Hematopoietic multipotent progenitor cell treated with erythropoietin and hydrocortisone succinate and interleukin-3 and kit ligand, for 17 days (in vitro differentiated cells): ENCODE data around the gene FOXP1.
"Not testable (repeated sequence)": the region's sequence is repeated elsewhere in the genome, so short reads cannot be mapped to it uniquely, and the experiment has no call there.

ENCODE experiments used
- DNase-seq: peaks from one replicate; pipeline ENCODE4 v3.0.0-alpha.2; 2015; ENCODE audit warnings: low spot score

FOXP1 gene

DNA sequence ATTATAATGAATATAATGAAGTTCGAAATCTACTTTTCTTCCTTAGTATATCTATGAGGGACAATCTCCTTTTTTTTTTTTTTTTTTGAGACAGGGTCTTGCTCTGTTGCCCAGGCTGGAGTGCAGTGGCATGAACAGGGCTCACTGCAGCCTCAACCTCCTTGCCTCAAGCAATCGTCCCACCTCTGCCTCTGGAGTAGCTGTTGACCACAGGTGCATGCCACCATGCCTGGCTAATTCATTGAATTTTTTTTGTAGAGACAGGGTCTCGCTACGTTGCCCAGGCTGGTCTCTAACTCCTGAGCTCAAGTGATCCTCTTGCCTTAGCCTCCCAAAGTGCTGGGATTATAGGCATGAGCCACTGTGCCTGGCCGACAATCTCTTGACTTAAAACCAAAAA is 607.5 kb downstream of the FOXP1 start:
- not testable (repeated sequence) for DNase-seq

- DNase-seq, result no peak
These were observed 608.8 kb downstream of the FOXP1 start for GRCh38 chr3:70974747-70975146.

- DNase-seq, result no peak
These were observed 610.0 kb downstream of the FOXP1 start for GRCh38 chr3:70973558-70973957.

- no peak for DNase-seq
These were observed 610.7 kb downstream of the FOXP1 start for GRCh38 chr3:70972855-70973254.

- DNase-seq, result no peak
These were observed 612.6 kb downstream of the FOXP1 start for GRCh38 chr3:70970952-70971351.

DNA sequence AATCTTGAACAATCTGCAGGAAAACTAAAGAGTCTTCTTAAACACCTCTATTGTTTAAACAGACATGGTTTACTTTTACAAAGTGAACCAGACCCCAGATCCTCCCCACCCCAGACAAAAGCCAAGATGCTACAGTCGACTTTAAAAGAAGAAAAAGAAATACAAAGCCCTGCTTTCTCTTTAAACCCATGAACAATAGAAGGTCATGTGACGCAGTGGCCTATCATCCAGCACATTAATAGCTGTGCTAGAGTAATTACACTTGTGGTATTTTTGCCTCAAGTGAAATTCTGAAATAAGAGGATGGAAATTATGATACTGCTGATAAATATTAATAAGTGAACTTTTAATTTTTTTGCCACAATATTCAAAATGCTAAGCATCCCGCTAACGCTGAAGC is 613.4 kb downstream of the FOXP1 start:
- no peak for DNase-seq

DNA sequence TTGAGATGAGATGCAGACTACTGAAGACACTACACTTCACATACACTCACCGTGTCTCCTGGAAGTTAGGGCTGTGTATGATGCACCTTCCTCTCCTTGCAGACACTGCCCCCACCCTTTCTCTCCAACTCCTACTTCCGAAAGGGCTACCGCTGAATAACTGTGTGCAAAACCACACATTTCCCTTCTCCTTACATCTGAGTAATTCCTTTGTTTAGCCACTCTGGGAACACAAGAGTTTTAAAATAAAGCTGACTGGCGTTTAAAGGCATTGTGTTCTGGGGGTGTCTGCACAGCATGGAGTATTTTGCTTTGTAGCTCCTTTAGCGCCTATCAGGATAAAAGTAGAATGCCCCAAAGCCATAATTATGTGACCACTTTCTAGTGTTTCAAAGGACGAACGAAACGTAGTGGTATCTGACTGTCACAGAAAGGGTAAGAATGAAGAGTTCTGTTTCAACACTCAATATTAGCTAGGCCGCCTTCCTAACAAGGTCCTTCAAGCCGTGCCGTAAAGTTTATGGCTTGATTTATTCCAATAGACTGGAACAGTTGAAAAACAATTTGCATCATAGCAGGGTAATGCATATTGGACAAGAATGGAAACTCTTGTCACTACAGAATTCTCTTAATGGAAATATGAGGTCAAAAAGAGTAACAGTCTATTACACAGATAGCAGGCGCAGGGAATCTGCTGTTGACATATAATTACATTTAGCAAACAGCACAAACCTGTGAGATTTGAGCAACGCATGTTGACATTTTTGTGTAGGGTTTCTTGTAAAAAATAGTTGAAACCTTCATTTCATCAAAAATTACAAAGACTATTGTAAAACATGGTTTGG is 619.9 kb downstream of the FOXP1 start:
- no peak for DNase-seq

GRCh38 chr3:70959506-70960291 is 623.8 kb downstream of the FOXP1 start:
- no peak for DNase-seq

DNA sequence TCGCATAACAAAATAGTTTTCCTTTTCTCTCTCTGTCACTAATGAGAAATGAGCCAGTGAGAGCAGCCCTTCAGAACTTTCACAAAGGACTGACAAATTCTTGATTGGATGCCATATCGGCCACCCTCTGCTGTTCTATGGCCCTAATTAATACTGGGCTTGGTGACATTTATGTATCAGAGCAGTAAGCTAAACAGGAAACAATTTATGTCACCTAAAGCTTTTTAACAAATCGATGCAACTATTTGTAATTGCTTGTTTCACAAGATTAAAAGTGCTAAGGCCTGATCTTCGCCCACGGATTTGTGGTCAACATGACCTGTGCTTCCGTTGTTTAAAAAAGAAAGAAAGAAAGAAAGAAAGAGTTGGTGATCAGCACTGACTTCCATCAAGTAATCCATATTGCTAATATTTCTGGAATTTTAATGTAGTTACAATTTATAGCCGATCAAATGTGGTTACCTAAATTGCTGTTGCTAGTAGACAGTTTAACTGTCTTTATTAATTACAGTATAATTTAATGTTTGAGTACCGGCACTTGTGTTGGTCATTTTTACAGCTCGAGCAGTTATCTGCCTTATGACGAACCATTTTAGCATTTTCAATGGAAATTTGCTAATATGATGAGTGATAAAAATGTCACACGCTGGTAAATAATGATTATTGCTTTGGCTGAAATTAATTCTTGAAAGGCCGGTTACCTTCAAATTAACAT is 631.3 kb downstream of the FOXP1 start:
- DNase-seq, result no peak

- DNase-seq, result no peak
These were observed 632.2 kb downstream of the FOXP1 start for GRCh38 chr3:70951316-70951715.

- DNase-seq, result no peak
These were observed 635.9 kb downstream of the FOXP1 start for GRCh38 chr3:70947579-70947978.

DNA sequence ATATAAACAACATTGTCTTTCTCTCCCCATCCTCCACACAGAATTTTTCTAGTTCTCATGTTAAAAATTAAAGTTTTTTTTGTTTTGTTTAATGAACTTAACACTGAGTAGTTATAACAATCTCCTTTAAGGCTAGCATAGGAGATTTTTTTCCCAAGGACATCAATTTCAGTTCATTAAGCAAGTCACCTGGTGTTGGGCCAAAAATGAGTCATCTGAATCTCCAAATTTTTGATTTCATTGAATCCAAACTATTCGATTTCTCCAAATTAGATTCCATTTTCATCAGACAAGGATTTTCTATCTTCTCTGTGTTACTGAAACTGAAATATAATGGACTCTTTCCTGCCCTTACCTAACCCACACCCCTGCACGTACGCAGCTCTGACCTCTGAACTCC is 639.6 kb downstream of the FOXP1 start:
- no peak for DNase-seq

- DNase-seq, result no peak
These were observed 650.3 kb downstream of the FOXP1 start for GRCh38 chr3:70933105-70933810.

DNA sequence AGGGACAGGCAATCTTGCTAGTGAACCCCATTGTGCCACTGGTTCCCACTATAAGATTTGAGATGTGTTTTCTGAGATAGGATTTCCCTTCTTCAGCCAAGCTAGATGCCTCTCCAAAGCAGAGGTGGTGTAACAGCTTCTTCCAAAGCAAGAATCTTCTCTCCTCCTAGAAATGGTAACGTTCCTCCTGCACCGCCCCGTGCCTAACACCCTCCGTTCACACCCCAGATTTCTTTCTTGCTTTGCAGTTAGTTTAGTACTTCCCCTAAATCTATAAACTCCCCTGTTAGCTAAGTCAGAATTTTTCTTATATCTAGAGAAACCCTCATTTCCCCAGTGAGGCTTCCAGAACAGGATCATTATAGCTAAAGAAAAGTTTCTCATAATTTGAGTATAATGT is 653.5 kb downstream of the FOXP1 start:
- DNase-seq, result no peak

GRCh38 chr3:70927239-70927638 is 656.3 kb downstream of the FOXP1 start:
- no peak for DNase-seq

GRCh38 chr3:70926835-70927234 is 656.7 kb downstream of the FOXP1 start:
- no peak for DNase-seq

DNA sequence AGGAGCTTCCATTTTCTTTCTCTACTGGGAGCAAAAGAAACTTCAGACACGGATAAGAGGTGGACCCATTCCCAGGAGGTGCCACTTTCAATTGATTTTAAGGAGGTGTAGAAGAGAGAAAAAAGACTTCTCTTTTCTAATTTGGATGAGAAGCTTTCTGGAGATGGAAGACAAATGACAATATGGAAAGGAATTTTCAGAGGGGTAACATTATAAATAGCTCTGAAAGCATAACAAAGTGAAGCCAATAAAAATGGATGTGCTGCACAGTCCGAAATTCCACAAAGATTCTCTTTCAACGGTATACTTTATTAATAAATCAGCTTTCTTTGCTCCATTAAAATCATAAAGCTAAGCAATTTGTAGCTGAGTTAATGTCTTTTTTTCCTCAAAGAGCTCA is 663.9 kb downstream of the FOXP1 start:
- DNase-seq, result no peak

GRCh38 chr3:70919091-70919490 is 664.4 kb downstream of the FOXP1 start:
- no peak for DNase-seq

DNA sequence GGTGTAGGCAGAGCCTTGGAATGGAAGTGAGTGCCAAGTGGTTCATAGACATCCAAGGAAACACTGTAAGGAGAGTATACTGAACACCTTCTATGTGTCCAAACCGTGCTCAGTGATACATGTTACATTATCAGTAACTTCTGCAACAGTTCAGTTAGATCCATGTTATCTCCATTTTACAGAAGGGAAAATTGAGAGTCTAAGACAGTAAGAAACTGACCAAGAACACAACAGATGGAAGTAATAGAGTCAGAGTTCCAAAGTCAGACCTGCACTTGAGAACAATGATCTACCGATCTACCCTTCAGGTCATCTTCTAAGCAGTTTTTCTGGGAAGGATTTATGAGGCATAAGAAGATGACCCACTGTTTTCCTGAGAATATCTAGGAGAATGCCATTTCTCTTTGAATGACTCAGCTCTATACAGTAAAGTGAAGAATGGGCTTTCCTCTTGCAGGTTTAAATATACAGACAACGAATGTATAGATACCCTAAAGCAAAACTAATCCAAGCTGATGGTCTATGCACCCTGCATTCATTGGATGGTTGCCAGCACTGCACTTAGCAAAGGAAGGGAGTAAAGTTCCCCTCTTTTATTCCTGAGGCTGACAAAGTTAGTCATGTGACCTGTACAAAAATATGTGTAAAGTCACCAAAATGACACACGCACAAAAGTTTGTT is 667.0 kb downstream of the FOXP1 start:
- DNase-seq, result peak; percentile 36

GRCh38 chr3:70914862-70915261 is 668.7 kb downstream of the FOXP1 start:
- DNase-seq, result no peak

DNA sequence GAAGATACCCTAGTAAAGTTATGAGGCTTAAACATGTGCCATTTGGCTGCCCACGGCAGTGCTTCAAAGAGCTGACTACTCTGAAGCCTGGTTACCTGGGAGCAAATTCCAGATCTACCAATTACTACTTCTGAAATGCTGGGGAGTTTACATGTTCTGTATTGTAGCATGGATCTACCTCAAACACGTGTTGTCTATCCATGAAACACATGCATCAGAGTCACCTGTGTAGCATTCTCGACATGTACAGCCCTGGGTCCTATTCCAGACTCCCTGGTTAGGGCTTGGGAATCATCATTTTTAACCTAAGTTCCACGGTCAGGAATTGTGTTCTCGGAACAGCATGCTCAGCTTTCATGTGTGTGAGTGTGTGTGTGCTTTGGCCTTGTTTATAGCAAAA is 671.8 kb downstream of the FOXP1 start:
- no peak for DNase-seq

DNA sequence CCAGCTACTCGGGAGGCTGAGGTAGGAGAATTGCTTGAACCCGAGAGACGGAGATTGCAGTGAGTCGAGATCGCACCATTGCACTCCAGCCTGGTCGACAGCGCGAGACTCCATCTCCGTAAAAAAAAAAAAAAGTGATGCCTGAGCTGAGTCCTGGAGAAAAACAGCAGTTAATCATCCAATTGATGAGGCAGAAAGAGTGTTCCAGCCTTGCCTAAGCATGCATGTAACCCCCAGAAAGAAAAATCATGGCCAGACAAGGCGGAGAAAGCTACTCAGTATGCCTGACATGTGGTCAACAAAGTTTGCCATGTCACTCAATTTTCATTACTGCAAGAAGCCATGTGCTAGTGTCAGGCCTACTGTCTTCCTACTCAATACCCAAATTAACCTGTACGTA is 678.0 kb downstream of the FOXP1 start:
- no peak for DNase-seq
